H1 (cell line): ENCODE results near the gene PRKCI. TPM values are rescaled to one million over a fixed set of nuclear protein-coding genes. Genes with fewer than 3 reads are reported as not detected.

Experiments used
- CTCF ChIA-PET: fragments of 300-600 bp; sonication (Branson Sonifier 250); formaldehyde crosslinking; loops from one replicate; lab custom pipeline; 2021; ENCODE audit not compliant: partially characterized antibody; lab: Charles Lee
- POLR2A ChIA-PET: fragments of 300-600 bp; sonication (Branson Sonifier 250); formaldehyde crosslinking; loops from one replicate; lab custom pipeline; 2021; ENCODE audit warnings: inconsistent platforms; ENCODE audit not compliant: partially characterized antibody; lab: Charles Lee
- DNase-seq, 2 experiments: peaks; one replicate each; pipeline versions ENCODE4 v3.0.0 to v3.0.0-alpha.2; 2010 to 2022; ENCODE audit warnings: low spot score in 2 of 2, low read depth in 1 of 2, mixed read lengths in 1 of 2
- FAIRE-seq: peaks from 2 replicates; lab custom pipeline; 2011; peaks lifted over from hg19 to GRCh38; lab: Jason Lieb, UNC
- H2AFZ ChIP-seq: 2 replicates; pipeline ENCODE4 v1.8.1; 2012; ENCODE audit warnings: low read length, inconsistent platforms
- H2AK5ac ChIP-seq: 2 replicates; pipeline ENCODE4 v1.6.1; 2013; ENCODE audit warnings: low read depth, low read length
- H2BK120ac ChIP-seq: replicated peaks from 2 replicates; pipeline ENCODE3; 2013; ENCODE audit warnings: low read depth, low read length, inconsistent platforms
- H2BK12ac ChIP-seq: 2 replicates; pipeline ENCODE4 v1.6.1; 2013; ENCODE audit warnings: low read depth, low read length
- H2BK15ac ChIP-seq: 2 replicates; pipeline ENCODE4 v1.6.1; 2013; ENCODE audit warnings: low read length
- H2BK20ac ChIP-seq: 2 replicates; pipeline ENCODE4 v1.6.1; 2013; ENCODE audit warnings: low read length
- H2BK5ac ChIP-seq: 2 replicates; pipeline ENCODE4 v1.6.1; 2013; ENCODE audit warnings: low read depth, low read length
- H3K14ac ChIP-seq: 2 replicates; pipeline ENCODE4 v1.6.1; 2013; ENCODE audit warnings: inconsistent platforms; ENCODE audit not compliant: insufficient read length
- H3K18ac ChIP-seq: 2 replicates; pipeline ENCODE4 v1.6.1; 2013; ENCODE audit warnings: low read length; ENCODE audit errors: extremely low read depth
- H3K23ac ChIP-seq: 2 replicates; pipeline ENCODE4 v1.6.1; 2013; ENCODE audit warnings: inconsistent platforms; ENCODE audit not compliant: insufficient read length
- H3K23me2 ChIP-seq: 2 replicates; pipeline ENCODE4 v1.6.1; 2013; ENCODE audit warnings: low read depth, low read length
- H3K27ac ChIP-seq: 2 replicates; pipeline ENCODE4 v1.6.1; 2011; ENCODE audit warnings: low read depth, low read length, inconsistent platforms
- H3K27me3 ChIP-seq, 4 experiments: replicated peaks in 1 of 4; 1 replicate in 1 of 4; 2 replicates in 3 of 4; pipeline versions ENCODE4 v1.6.1 to v1.8.1; 2011 to 2013; ENCODE audit warnings: low read length in 3 of 4, mild to moderate bottlenecking in 3 of 4, inconsistent platforms in 2 of 4, mixed read lengths in 2 of 4, moderate library complexity in 1 of 4; ENCODE audit not compliant: control insufficient read depth in 3 of 4, insufficient read depth in 3 of 4; ENCODE audit errors: extremely low read depth in 1 of 4
- H3K36me3 ChIP-seq, 4 experiments: 2 replicates each; pipeline versions ENCODE4 v1.6.1 to v1.8.1; 2011 to 2013; ENCODE audit warnings: mild to moderate bottlenecking in 4 of 4, low read length in 3 of 4, moderate library complexity in 2 of 4, control low read depth in 1 of 4, inconsistent platforms in 1 of 4; ENCODE audit not compliant: insufficient read depth in 4 of 4, control insufficient read depth in 2 of 4
- H3K4ac ChIP-seq: replicated peaks from 2 replicates; pipeline ENCODE3; 2013; ENCODE audit warnings: low read length, low read depth, mixed read lengths, inconsistent platforms; ENCODE audit not compliant: insufficient read length
- H3K4me1 ChIP-seq, 4 experiments: replicated peaks in 1 of 4; 1 replicate in 1 of 4; 2 replicates in 3 of 4; pipeline versions ENCODE4 v1.6.1 to v1.8.1; 2011 to 2013; ENCODE audit warnings: low read length in 3 of 4, inconsistent platforms in 2 of 4, mixed read lengths in 1 of 4; ENCODE audit not compliant: insufficient read depth in 4 of 4, control insufficient read depth in 3 of 4
- H3K4me2 ChIP-seq, 2 experiments: 2 replicates each; pipeline versions ENCODE4 v1.6.1 to v1.8.1; 2011 to 2013; ENCODE audit warnings: low read depth in 2 of 2, low read length in 2 of 2, control low read depth in 1 of 2, inconsistent platforms in 1 of 2, mild to moderate bottlenecking in 1 of 2; ENCODE audit not compliant: insufficient read depth in 1 of 2
- H3K4me3 ChIP-seq, 4 experiments: fragments of 200-600, 300-600 bp in 1 of 4; sonication (generic), shearing (Covaris generic), sonication (Bioruptor Twin) in 1 of 4; 2 replicates each; pipeline versions ENCODE4 v1.5.1 to v1.8.1; 2011 to 2016; ENCODE audit warnings: low read length in 4 of 4, low read depth in 3 of 4, control low read depth in 2 of 4, inconsistent platforms in 2 of 4, mild to moderate bottlenecking in 2 of 4, mixed read lengths in 1 of 4, moderate library complexity in 1 of 4; ENCODE audit not compliant: insufficient read depth in 2 of 4; ENCODE audit errors: extremely low read depth in 1 of 4
- H3K56ac ChIP-seq: replicated peaks from 2 replicates; pipeline ENCODE3; 2013; ENCODE audit warnings: low read depth, mild to moderate bottlenecking, mixed read lengths, low read length, inconsistent platforms; ENCODE audit not compliant: insufficient read length
- H3K79me1 ChIP-seq: 2 replicates; pipeline ENCODE4 v1.6.1; 2013; ENCODE audit warnings: low read depth, low read length, control low read depth
- H3K79me2 ChIP-seq, 2 experiments: 2 replicates each; pipeline versions ENCODE4 v1.6.1 to v1.8.1; 2012 to 2013; ENCODE audit warnings: low read length in 2 of 2, mild to moderate bottlenecking in 2 of 2, inconsistent platforms in 1 of 2; ENCODE audit not compliant: insufficient read depth in 2 of 2, control insufficient read depth in 1 of 2
- H3K9ac ChIP-seq, 4 experiments: replicated peaks in 1 of 4; 1 replicate in 1 of 4; 2 replicates in 3 of 4; pipeline versions ENCODE4 v1.6.1 to v1.8.1; 2011 to 2013; ENCODE audit warnings: low read depth in 3 of 4, low read length in 3 of 4, control low read depth in 2 of 4, mild to moderate bottlenecking in 2 of 4, moderate library complexity in 2 of 4, inconsistent platforms in 1 of 4; ENCODE audit errors: extremely low read depth in 1 of 4
- H3K9me3 ChIP-seq, 2 experiments: 2 replicates each; pipeline versions ENCODE4 v1.6.1 to v1.8.1; 2012 to 2013; ENCODE audit warnings: mild to moderate bottlenecking in 2 of 2, moderate library complexity in 2 of 2, control low read depth in 1 of 2, inconsistent platforms in 1 of 2, low read depth in 1 of 2, low read length in 1 of 2, mixed read lengths in 1 of 2; ENCODE audit not compliant: insufficient read depth in 2 of 2
- H4K20me1 ChIP-seq, 2 experiments: replicated peaks in 1 of 2; 2 replicates each; pipeline versions ENCODE3 to v1.8.1; 2011 to 2013; ENCODE audit warnings: inconsistent platforms in 2 of 2, low read length in 2 of 2, mild to moderate bottlenecking in 1 of 2; ENCODE audit not compliant: insufficient read depth in 2 of 2, control insufficient read depth in 1 of 2
- H4K5ac ChIP-seq: 2 replicates; pipeline ENCODE4 v1.6.1; 2013; ENCODE audit warnings: low read length, low read depth, mixed read lengths, inconsistent platforms; ENCODE audit not compliant: insufficient read length
- H4K8ac ChIP-seq: 2 replicates; pipeline ENCODE4 v1.8.0; 2013; ENCODE audit warnings: mild to moderate bottlenecking, moderate library complexity, low read length, inconsistent platforms; ENCODE audit not compliant: insufficient read depth; ENCODE audit errors: extremely low read depth
- H4K91ac ChIP-seq: replicated peaks from 2 replicates; pipeline ENCODE3; 2013; ENCODE audit warnings: low read length, mixed read lengths, inconsistent platforms; ENCODE audit not compliant: insufficient read length
- ZNF274 ChIP-seq: IDR thresholded peaks from 2 replicates; pipeline ENCODE4 v1.7.0; 2012; ENCODE audit warnings: low read length, borderline replicate concordance; ENCODE audit errors: extremely low read depth
- WGBS, 2 experiments: shearing (Covaris generic) in 1 of 2; methylation state at CpG; one replicate each; pipeline versions ENCODE4 v1.1.6 to v1.1.7; 2013 to 2015; ENCODE audit warnings: low lambda C conversion rate in 2 of 2, mixed read lengths in 2 of 2, inconsistent platforms in 1 of 2, low coverage in 1 of 2, missing lambda C conversion rate in 1 of 2; ENCODE audit not compliant: insufficient replicate concordance in 2 of 2, insufficient coverage in 1 of 2, insufficient read length in 1 of 2; ENCODE audit errors: extremely low coverage in 1 of 2, missing lambda C conversion rate in 1 of 2; 5-methylcytosine and 5-hydroxymethylcytosine counted together
- polyA plus RNA-seq, 7 experiments: library from polyadenylated mRNA; depleted of rRNA in 3 of 7; stranded (reverse) in 5 of 7; unstranded in 2 of 7; fragments of >200 nt in 5 of 7; fragments of 200-250 nt in 2 of 7; gene quantifications; 1 replicate in 5 of 7; 2 replicates in 1 of 7; 4 replicates in 1 of 7; pipeline versions ENCODE4 v1.2.1 to v1.2.3, GENCODE V29; 2011 to 2013; ENCODE audit warnings: missing spikeins in 2 of 7, mixed read lengths in 2 of 7
- total RNA-seq: library from RNA; stranded (reverse); fragmentation: NEBNext Ultra II Directional; extraction: Animal tissue kit (Norgen Biotek cat#: 25700); gene quantifications from 2 replicates; pipeline ENCODE4 v1.2.1, GENCODE V29; 2021

Gene PRKCI
- total and polyA plus RNA-seq, 2 of the 8 experiments (the other 6 are each of a cell fraction or from before 2014, with no cell fraction given): 24.3 to 100.0 TPM

DNA sequence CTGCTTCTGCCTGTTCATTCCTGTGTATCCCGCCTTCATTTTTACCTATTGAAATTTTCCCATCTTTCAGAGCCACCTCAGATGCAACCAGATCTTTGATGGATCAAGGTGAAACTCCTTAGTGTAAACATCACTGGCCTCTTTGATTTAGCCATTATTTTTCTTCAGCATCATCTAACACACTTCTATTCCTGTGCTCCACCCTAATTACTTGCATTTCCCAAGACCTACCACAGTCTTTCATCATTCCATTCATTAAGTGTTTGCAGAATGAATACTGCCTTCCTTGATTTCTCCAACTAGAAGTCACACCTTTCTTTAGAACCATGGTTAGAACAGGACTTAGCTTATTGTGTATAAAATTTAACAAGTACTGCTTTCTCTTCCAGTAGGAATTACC is 79.8 kb downstream of the PRKCI start:
- no peak overlapping the region for H2BK12ac ChIP-seq
- peaks cover 2 to 37% (median 17%) of the 10 kb centered on the region in 4 experiments for H3K36me3 ChIP-seq
- no peak overlapping the region for H3K18ac ChIP-seq
- H2BK15ac ChIP-seq: no peak overlapping the region
- TF ChIP-seq ZNF274: no peak
- WGBS, 2 experiments: 93% methylated on average over 1 of the region's 1 CpG; no CpG with 5 or more reads in 1 of the 2 experiments
- no peaks in the 10 kb centered on the region for H3K79me1 ChIP-seq
- H3K14ac ChIP-seq: no peak overlapping the region
- no peak overlapping the region for H3K4me3 ChIP-seq
- CTCF ChIA-PET: no interaction called here
- H3K79me2 ChIP-seq: no peaks in the 10 kb centered on the region
- no peaks in the 10 kb centered on the region for H4K20me1 ChIP-seq
- H3K27me3 ChIP-seq: no peaks in the 10 kb centered on the region
- H3K4me1 ChIP-seq: no peaks in the 10 kb centered on the region
- no peak overlapping the region for H2BK5ac ChIP-seq
- H3K23me2 ChIP-seq: no peaks in the 10 kb centered on the region
- H4K5ac ChIP-seq: no peak overlapping the region
- no peak overlapping the region for H3K23ac ChIP-seq
- no peak overlapping the region for H2AFZ ChIP-seq
- no peak overlapping the region for H3K56ac ChIP-seq
- H2BK120ac ChIP-seq: no peak overlapping the region
- FAIRE-seq: no peak
- H3K9me3 ChIP-seq: no peaks in the 10 kb centered on the region
- no peak overlapping the region for H4K91ac ChIP-seq
- no peak for DNase-seq
- H3K27ac ChIP-seq: no peak overlapping the region
- no peak overlapping the region for H3K4me2 ChIP-seq
- H2BK20ac ChIP-seq: no peak overlapping the region
- POLR2A ChIA-PET: no interaction called here
- H4K8ac ChIP-seq: no peak overlapping the region
- no peak overlapping the region for H3K4ac ChIP-seq
- H2AK5ac ChIP-seq: no peak overlapping the region
- H3K9ac ChIP-seq: no peak overlapping the region
